Measurements from ENCODE around the gene MAPK8IP1.
A peak's percentile ranks its signal among the peaks of the same experiment; 100 is the strongest.
"Not testable (repeated sequence)": the region's sequence is repeated elsewhere in the genome, so short reads cannot be mapped to it uniquely, and the experiment has no call there.

MAPK8IP1 gene

DNA sequence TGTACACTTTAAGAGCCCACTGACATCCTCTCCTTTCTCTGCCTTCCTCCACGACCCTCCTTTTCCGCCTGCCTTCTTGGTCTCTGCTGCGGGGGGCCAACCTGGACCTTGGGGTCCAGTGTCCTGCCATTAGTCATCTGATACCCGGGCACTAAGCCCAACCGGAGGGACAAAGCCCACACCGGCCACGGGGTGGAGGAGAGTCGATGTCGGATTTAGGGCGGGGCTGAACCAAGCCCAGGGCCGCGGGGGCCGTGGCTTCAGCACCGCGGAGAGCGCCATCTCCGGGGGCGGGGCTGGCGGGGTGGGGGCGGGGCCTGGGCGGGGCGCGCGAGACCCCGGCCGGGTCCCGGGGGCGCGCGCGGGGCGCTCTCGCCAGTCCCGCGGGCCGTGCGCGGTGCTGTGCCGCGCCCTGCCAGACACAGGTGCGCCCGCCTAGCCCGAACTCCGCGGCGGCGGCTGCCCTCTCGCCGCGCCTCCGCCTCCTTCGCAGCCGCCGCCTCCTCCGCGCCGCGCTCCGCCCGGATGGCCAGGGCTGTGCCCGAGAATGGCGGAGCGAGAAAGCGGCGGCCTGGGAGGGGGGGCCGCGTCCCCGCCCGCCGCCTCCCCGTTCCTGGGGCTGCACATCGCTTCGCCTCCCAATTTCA, at the start of gene MAPK8IP1:
Gene MAPK8IP1 (plus strand): TSS at position 378 of the 647 bp plus-strand sequence. CDS start 170 bp downstream, at position 548.
- peak within 1 kb of the TSS in 1 of 21 experiments; percentile 14 for H3K27ac ChIP-seq

DNA sequence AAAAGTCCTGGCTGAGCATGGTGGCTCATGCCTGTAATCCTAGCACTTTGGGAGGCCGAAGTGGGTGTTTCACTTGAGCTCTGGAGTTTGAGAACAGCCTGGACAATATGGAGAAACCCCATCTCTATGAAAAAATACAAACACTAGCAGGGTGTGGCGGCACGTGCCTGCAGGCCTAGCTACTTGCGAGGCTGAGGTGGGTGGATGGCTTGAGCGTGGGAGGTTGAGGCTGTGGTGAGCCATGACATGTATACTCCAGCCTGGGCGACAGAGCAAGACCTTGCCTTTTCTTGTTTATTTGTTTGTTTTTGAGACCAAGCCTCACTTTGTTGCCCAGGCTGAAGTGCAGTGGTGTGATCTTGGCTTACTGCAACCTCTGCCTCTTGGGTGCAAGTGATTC, 46.2 kb upstream of the MAPK8IP1 start:
- Histone ChIP-seq H3K27ac (no peak overlapping the region), H3K4me3 (no peak overlapping the region)

More for the DNA sequence above, at the start of gene MAPK8IP1:
- peak within 1 kb of the TSS in 6 of 7 experiments; percentile 28 to 51 (median 45) for H3K4me3 ChIP-seq

DNA sequence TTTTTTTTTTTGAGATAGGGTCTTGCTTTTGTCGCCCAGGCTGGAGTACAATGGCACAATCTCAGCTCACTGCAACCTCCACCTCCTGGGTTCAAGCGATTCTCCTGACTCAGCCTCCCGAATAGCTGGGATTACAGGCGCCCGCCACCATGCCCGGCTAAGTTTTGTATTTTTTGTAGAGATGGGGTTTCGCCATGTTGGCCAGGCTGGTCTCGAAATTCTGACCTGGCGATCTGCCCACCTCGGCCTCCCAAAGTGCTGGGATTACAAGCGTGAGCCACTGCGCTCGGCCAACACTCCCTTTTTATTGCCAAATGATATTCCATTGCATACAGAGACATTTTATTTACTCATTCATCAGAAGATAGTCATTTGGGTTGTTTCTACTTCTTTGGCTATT, 45.2 kb upstream of the MAPK8IP1 start:
- H3K4me3 ChIP-seq, H3K27ac ChIP-seq: not testable (repeated sequence)

DNA sequence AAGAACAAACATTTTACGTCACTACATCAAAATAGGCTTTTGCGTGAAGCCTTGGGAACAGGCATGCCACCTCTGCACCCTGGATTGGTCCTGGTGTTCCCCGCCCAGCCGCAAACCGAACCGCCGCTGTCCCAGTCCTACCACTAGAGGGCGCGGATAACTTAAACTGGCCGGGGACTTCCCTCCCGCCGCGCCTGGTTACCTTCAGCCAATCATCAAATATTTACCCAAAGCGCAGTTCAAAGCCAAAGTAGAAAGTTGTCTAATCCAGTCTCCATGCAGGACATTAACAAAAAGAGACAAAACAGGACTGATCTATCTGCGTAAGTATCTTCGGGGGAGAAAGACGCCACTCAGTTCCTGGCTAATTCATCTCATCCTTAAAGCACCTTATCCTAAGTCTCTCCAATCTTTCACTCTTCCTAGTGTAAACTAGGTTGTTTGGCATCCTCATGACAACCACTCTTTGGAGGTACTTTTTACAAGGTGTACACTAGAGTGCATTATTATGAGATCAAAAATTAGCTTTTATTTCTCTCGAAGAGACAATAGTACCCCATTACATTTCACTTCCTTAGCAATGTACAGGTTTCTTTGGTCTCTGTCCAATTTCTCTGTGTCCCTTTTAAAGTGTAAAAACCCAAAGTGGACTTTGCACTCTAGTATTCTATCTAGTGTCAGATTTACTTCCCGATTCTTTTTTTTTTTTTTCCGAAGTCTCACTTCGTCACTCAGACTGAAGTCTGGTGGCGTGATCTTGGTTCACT, 42.1 kb upstream of the MAPK8IP1 start:
- Histone ChIP-seq H3K27ac (peak overlapping the region in 2 of 21 experiments; percentile 67 to 74), H3K4me3 (no peak overlapping the region)

DNA sequence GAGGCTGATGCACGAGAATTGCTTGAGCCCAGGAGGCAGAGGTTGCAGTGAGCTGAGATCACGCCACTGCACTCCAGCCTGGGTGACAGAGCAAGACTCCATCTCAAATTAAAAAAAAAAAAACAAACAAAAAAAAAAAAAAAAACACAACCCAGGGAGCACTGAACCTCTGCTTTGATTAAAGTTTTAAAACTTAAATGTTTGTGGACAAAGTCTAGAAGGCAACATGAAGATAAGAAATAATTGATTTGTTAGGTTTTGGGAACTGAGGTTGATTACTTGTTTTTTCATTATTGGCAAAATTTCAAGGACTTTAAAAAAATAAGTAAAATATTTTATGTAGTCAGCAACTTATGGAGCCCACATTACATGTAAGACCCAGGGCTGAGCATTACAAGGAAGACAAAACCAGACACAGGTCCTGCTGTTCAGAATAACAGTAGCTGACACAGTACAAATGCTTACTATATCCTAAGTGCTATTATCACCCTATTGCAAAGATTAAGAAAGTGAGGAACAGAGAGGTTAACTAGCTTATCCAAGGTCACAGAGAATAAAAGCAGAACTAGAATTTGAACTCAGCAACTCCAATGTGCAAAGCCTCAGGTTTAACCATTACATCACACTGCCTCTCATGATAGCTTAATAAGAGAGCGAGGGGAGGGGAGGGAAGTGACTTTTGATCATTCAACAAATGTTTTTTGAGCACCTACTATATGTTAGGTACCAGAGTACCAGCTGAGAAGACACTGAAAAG, 40.5 kb upstream of the MAPK8IP1 start:
- H3K4me3 ChIP-seq, result no peak overlapping the region
- H3K27ac ChIP-seq, result peak overlapping the region in 2 of 21 experiments; percentile 13 to 99

DNA sequence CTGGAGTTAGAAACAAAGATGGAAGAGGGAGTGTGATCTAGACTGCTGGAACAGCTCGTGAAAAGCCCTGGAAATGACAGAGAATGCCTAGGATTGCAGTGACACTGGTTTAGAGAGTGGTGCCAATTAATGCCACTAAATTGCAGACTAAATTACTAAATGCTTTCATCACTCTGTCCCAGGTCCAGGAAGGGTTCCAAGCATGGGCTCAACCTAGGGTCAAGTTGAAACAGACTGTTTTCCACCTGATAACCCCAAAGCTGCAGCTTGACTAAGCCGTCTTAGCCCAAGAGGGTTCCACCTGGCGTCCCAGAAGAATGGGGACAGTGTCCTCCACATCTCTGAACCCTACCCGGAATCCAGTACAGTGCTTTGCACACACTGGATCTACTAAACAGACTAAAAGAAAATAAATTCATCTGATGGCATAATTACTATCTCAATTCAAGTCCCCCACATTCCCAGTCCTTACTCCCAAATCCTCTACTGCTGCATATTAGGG, 39.2 kb upstream of the MAPK8IP1 start:
- H3K4me3 ChIP-seq, result peak overlapping the region in 1 of 7 experiments; percentile 98
- H3K27ac ChIP-seq, result peak overlapping the region in 16 of 21 experiments; percentile 25 to 99 (median 95)

DNA sequence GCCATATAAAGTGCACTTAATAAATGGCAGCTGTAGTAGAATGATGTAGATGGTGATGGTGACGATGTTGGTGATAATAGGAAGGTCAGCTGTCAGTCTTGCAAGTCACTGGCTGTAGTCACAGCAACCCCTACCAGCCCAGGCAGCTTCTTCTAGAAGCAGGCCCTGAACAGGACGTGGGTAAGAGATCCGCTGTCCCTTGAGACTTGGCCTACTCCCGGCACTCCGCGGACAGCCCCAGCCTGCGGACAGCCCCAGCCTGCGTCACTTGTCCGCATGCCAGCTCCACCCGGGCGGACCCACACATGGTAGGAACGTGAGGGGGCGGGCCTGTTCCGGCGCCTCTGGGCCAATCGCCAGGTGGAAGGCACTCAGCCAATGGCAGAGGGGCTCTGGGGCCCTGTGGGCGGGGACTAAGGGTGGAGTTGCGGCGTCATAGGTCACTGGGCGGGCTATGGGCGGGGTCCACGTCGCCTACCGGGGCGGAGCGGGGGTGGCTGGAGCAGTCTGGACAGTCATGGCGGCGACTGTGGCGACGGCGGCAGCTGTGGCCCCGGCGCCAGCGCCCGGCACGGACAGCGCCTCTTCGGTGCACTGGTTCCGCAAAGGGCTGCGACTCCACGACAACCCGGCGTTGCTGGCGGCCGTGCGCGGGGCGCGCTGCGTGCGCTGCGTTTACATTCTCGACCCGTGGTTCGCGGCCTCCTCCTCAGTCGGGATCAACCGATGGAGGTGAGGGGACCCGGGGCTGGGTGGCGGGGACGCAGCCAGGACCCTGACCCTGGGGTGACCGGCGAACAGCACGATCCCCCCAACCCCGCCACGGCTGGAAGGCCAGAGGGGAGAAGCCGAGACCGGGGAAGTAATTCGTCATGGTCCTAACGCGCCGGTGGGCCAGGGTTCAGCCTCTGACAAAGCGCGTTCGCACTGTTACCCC, 38.2 kb upstream of the MAPK8IP1 start, which contains the start of gene CRY2:
Gene CRY2 (plus strand): TSS at position 502 of the 937 bp plus-strand sequence. CDS start 16 bp downstream, at position 518.
- peak within 1 kb of the TSS; percentile 78 to 99 (median 91) for H3K4me3 ChIP-seq
- peak within 1 kb of the TSS in 20 of 21 experiments; percentile 81 to 99 (median 96) for H3K27ac ChIP-seq

DNA sequence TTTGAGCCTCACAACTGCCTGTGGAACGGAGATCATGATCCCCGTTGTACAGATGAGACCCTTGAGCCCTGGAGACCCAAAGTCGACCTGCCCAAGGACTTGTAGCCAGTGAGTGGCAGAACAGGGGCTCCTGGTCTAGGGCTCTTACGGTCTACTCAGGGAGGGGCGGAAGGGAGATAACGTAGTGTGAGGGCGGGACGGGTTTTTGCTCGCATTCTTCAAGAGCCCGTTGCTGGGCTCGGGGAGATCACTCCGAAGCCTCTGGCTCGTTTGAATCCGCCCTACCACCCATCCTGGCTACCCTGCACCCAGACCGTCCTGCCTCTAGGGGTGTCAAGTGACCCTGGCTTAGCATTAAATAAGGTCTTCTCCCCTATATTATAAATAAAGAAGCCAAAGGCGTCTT, 37.5 kb upstream of the MAPK8IP1 start:
- H3K4me3 ChIP-seq, result peak overlapping the region; percentile 78 to 99 (median 91)
- H3K27ac ChIP-seq, result peak overlapping the region in 20 of 21 experiments; percentile 81 to 99 (median 96)

DNA sequence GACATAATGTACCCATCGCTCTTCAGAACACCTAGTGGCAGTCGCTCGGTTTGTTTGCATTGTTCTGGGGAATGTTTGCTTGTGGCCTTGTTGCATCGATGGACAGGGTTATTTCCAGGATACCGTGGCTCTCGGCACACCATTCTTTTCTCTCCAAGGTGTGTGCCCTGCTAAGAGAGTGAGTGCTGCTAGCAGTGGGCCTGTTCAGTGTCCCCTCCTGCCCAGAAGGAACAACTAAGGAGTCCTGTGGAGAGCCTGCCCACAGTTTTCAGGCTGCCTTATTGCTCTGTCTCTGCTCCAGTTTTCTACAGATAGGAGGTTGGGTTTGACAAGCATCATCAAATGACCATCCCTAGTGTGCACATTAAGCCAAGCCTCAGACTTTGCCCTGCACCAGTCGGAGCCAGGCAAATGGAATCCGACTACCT, 36.8 kb upstream of the MAPK8IP1 start:
- Histone ChIP-seq H3K27ac (peak overlapping the region in 12 of 21 experiments; percentile 81 to 99 (median 97)), H3K4me3 (peak overlapping the region in 6 of 7 experiments; percentile 78 to 99 (median 92))

DNA sequence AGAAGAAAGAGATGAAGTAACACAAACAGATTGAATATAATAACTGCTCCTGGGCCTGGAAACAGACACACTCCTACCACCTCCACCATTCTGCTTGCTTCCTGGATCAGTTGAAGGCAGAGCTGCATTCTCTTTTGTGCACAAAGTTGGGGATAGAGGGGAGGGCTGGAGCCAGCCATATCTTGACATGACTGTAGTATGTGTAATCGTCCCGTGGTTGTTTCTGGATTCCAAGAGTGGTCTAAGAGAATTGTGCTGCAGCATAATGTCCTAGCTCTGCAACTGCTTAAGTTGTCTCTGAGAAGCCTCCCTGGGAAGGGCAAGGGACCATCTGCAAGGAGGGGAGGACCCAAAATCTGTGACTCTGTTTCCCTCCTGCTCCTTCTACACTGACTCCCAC, 35.0 kb upstream of the MAPK8IP1 start:
- Histone ChIP-seq H3K4me3 (no peak overlapping the region), H3K27ac (peak overlapping the region in 4 of 21 experiments; percentile 14 to 74 (median 42))

DNA sequence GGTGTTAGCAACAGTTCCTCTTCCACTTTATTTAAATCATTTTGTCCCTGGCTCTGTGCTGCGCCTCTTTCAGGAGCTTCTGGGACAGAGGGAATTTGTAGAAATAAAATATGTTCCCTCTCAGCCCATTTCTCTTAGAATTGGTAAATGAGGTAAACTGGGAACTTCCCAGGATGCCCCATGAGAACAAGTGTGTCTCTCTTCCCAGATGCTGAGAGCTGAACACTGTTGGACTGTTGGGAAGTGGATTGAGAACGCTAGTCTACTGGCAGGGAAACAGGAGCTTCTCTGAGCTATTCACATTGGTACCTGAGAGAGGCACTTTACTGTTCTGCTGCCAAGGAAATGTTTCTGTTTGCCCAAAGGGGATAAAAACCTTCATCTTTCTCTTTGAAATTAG, 34.2 kb upstream of the MAPK8IP1 start:
- Histone ChIP-seq H3K27ac (peak overlapping the region in 8 of 21 experiments; percentile 5 to 75 (median 42)), H3K4me3 (no peak overlapping the region)

DNA sequence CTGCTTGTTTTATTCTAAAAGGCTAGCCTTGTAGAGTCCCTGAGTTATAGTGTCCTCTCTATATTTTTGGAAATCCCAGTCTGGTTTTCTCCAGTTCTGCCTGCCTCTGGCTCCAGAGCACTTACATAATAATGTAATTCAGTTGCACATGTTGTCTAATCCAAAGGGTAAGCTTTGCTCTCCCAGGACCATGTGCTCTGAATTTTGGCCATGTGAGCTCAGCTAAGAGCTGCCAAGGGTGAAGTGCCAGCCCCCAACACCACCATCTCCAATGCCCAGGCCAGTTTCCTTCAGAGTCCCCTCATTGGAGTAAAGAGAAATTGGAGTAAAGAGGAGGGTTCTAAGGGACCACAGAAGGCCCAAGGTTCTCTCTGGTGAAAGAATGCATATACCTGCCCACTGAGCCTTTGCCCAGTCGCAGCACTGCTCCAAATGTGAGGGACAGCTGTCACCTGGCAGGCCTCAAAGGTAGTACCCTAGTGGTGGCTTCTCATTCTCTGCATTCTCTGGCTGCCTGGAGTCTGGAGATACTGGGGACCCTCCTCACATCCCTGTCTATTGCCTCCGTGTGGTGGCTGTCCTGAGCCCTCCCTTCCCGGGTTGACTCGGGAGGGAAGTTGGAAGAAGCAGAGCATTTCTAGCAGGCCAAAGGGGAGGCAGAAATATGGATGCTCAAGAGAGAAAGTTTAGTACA, 33.3 kb upstream of the MAPK8IP1 start:
- Histone ChIP-seq H3K27ac (peak overlapping the region in 12 of 21 experiments; percentile 1 to 75 (median 48)), H3K4me3 (no peak overlapping the region)

DNA sequence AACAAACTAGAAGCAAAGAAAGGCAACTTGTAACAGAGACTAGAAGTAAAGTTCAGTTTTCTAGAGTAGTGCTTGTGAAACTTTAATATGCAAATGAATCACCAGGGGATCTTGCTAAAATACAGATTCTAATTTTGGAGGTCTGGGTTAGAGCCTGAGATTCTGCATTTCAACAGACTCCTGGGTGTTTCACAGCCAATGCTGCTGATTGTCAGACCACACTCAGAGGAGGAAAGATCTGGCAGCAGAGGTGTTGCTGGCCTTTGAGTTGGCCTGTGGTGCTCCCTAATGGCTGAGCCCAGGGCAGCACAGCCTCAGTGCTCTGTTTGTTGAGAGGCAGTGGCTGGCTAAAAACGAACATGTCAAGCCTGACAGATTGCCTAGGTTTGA, 32.7 kb upstream of the MAPK8IP1 start:
- peak overlapping the region in 9 of 21 experiments; percentile 3 to 75 (median 44) for H3K27ac ChIP-seq
- no peak overlapping the region for H3K4me3 ChIP-seq

DNA sequence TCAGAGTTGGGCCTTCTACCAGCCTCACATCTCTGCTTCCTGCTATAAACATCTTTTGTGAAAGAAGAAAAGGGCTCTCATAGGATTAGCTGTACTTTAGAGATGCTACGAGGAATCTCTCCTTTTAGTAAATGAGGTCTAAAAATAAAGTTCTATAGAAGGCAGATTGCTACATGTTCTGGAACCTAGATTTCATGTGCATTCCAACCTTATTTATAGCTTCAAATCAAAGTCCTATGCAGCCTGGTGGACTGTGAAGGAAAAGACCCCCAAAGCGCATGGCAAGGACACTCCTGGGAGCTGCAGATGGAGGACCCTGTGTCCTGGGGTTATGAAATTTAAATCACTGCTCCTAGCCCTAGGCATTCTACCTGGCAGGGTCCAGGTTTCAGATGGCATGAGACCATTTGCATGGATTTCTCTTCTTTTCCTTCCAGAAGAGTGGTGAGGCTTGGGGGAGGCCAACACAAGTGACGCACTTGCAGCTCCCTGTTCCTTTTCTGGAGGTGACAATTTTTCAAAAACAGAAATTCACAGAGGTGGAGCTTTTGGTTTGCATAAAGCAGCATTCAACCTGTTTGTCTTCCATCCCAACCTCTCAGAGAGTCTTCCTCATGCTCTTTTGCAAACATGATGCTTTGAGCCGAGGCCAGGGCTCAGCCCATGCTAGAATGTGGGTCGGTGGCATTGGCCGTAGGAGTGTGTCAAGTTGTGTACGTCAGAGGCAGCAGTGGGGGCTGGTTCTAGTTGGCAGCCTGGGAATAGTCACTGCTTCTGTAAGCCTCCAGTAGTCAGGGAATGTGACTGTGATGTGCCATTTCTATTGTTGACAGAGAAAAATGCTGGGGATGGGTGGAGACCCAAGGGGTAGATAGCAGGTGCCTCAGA, 31.9 kb upstream of the MAPK8IP1 start:
- Histone ChIP-seq H3K4me3 (no peak overlapping the region), H3K27ac (peak overlapping the region in 5 of 21 experiments; percentile 22 to 92 (median 79))

DNA sequence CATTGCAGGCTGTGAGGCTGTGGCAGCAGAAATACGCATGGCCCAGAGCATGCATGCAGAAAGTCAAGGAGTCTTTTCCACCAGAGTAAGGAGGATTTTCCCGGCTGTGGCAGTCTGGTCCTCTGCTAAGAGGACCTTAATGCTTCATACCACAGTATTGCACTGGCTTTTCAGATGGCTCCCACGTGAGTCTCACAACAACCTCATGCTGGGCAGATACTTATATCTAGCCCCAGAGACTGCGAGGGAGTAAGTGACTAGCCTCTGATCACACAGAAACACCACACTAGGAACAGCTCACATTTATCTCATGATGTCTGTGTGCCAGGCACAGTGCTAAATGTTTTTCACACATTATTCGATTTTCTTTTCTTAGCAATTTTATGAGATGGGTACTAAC, 30.1 kb upstream of the MAPK8IP1 start:
- H3K27ac ChIP-seq, result peak overlapping the region in 16 of 21 experiments; percentile 7 to 92 (median 78)
- no peak overlapping the region for H3K4me3 ChIP-seq

DNA sequence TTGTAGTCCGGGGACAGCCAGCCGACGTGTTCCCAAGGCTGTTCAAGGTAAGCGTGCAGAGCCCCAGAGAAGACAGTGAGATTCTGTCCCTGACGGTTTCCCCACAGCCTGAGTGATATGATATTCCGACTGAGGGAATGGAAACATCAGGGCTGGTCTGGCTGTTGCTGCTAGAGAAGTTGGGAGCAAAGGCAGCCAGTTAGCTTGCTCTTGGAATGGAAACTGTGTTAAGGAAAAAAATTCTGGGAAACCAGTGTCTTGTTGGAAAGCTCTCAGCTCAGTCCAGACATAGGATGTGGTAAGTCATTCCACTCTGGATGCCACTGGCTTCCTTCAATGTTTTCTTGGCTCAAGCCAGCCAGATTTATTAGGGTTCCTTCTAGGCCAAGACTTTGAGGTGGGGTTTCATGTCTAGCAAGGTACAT, 29.4 kb upstream of the MAPK8IP1 start:
- Histone ChIP-seq H3K4me3 (no peak overlapping the region), H3K27ac (peak overlapping the region in 19 of 21 experiments; percentile 7 to 92 (median 70))

DNA sequence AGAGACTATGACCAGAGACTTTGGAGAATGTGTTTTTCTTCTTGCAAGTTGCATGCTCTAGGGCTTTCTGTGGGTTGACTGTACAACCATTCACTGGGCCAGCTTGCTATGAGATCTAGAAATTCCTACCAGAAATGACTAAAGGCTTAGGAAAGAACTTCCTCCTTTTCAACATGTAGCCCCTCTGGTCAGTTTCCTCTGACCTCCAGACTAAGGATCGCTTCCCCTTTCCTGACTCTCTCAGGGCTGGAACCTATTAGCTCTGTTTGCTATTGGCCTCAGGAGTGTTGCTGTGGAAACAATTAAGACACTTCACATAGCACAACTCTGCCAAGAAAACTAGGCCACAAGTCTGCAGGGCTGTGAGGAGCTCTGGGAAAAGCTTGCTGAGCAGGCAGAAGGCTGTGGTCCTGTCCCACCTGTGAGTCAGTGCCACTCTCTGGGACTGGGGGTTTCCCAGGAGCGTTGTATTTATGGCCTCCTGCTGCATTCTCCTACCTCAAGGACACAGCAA, 27.4 kb upstream of the MAPK8IP1 start:
- peak overlapping the region in 20 of 21 experiments; percentile 18 to 92 (median 74) for H3K27ac ChIP-seq
- no peak overlapping the region for H3K4me3 ChIP-seq

Measured in skin epidermis (tissue), 12 donors.